Mucosa of rectum (tissue), 2 donors: ENCODE measurements around the gene LY6G5C.

Source experiments
- H3K27ac ChIP-seq, 2 donors: one replicate each; pipeline ENCODE4 v1.7.0; 2013; ENCODE audit warnings: inconsistent platforms in 2 of 2, low read depth in 2 of 2, low read length in 2 of 2
- H3K27me3 ChIP-seq, 2 donors: one replicate each; pipeline ENCODE4 v1.7.0; 2013; ENCODE audit warnings: low read length in 2 of 2; ENCODE audit not compliant: control insufficient read depth in 2 of 2, insufficient read depth in 2 of 2
- H3K36me3 ChIP-seq, 2 donors: one replicate each; pipeline ENCODE4 v1.7.0; 2013; ENCODE audit warnings: low read length in 2 of 2; ENCODE audit not compliant: control insufficient read depth in 2 of 2, insufficient read depth in 2 of 2
- H3K4me1 ChIP-seq, 2 donors: one replicate each; pipeline ENCODE4 v1.7.0; 2013; ENCODE audit warnings: low read length in 2 of 2, mild to moderate bottlenecking in 1 of 2; ENCODE audit not compliant: control insufficient read depth in 2 of 2, insufficient read depth in 2 of 2
- H3K4me3 ChIP-seq, 2 donors: one replicate each; pipeline ENCODE4 v1.7.0; 2013; ENCODE audit warnings: low read length in 2 of 2
- H3K9ac ChIP-seq, 2 donors: one replicate each; pipeline ENCODE4 v1.7.0; 2013; ENCODE audit warnings: low read length in 2 of 2, low read depth in 1 of 2, mild to moderate bottlenecking in 1 of 2
- H3K9me3 ChIP-seq, 2 donors: one replicate each; pipeline ENCODE4 v1.7.0; 2013; ENCODE audit warnings: low read length in 2 of 2; ENCODE audit not compliant: control insufficient read depth in 2 of 2
- donor health status: healthy.
- donor health status: Normal muscosa, but diverticular disease.

The LY6G5C gene

DNA sequence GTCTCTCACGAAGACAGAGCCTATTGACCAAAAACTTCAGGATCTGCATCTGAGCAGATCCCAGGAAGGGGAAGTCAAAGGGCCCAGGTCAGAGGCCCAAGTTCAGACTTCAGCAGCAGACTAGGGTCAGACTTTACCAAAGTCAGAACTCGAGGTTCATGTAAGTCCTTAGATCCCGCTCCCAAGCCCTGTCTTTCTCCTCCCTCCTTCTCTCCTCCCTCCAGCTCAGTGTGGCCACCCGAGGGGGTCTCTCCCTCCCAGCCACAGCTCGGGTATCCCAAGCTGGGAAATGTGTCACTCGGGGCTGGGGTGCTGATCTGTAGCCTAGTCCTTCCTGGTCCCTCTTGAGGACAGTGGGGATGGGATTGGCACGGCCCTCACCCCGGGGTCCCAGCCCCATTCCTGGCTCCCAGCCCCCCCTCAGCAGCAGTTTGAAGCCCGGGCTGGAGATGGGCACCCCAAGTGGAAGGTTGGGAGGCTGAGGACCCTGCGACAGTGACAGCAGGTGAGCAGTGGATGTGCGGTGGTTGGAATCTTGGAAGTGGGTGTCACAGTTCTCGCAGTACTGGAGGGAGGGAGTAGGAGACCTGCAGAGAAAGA is 18.6 kb downstream of the LY6G5C start:
- no peak overlapping the region for H3K9ac ChIP-seq
- H3K27me3 ChIP-seq, result no peaks in the 10 kb centered on the region
- peaks cover 38 to 47% of the 10 kb centered on the region in 2 donors for H3K4me1 ChIP-seq
- no peak overlapping the region for H3K4me3 ChIP-seq
- H3K27ac ChIP-seq, result peak overlapping the region in 1 of 2 donors; percentile 23
- no peaks in the 10 kb centered on the region for H3K9me3 ChIP-seq
- H3K36me3 ChIP-seq, result peaks cover 3 to 29% of the 10 kb centered on the region in 2 donors

DNA sequence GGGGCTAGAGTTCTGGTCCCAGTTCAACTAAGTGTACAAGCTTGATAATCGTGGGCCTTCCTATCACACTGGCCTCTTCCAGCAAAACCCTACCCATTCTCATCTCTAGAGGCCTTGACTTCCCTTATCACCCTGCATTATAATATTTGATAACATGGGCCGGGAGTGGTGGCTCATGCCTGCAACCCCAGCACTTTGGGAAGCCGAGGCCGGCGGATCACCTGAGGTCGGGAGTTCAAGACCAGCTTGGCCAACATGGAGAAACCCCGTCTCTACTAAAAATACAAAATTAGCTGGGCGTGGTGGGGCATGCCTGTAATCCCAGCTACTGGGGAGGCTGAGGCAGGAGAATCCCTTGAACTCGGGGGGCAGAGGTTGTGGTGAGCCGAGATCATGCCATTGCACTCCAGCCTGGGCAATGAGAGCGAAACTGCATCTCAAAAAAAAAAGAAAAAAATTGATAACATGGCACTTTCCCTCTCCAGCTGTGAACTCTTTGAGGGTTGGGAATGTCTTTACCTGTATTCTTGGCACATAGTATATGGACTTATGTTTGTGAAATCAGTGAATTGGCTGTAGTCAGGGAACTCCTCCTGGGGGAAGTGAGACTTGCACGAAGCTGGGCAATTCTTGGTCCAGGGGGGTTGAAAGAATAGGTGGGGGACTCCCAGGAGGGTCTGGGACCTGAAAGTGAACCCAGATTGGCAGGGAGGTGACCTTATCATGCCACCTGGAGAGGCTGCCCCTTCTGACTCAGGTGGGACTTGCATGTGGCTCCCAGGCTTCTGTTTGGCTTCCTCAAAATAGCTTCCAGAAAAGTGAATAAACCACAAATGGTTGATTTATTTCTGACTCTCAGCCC is 19.4 kb downstream of the LY6G5C start:
- H3K36me3 ChIP-seq, result peaks cover 3 to 33% of the 10 kb centered on the region in 2 donors
- no peaks in the 10 kb centered on the region for H3K9me3 ChIP-seq
- peak overlapping the region; percentile 70 to 80 for H3K9ac ChIP-seq
- no peaks in the 10 kb centered on the region for H3K27me3 ChIP-seq
- peak overlapping the region; percentile 81 to 92 for H3K27ac ChIP-seq
- peak overlapping the region; percentile 97 to 98 for H3K4me3 ChIP-seq
- H3K4me1 ChIP-seq, result peaks cover 32 to 42% of the 10 kb centered on the region in 2 donors

DNA sequence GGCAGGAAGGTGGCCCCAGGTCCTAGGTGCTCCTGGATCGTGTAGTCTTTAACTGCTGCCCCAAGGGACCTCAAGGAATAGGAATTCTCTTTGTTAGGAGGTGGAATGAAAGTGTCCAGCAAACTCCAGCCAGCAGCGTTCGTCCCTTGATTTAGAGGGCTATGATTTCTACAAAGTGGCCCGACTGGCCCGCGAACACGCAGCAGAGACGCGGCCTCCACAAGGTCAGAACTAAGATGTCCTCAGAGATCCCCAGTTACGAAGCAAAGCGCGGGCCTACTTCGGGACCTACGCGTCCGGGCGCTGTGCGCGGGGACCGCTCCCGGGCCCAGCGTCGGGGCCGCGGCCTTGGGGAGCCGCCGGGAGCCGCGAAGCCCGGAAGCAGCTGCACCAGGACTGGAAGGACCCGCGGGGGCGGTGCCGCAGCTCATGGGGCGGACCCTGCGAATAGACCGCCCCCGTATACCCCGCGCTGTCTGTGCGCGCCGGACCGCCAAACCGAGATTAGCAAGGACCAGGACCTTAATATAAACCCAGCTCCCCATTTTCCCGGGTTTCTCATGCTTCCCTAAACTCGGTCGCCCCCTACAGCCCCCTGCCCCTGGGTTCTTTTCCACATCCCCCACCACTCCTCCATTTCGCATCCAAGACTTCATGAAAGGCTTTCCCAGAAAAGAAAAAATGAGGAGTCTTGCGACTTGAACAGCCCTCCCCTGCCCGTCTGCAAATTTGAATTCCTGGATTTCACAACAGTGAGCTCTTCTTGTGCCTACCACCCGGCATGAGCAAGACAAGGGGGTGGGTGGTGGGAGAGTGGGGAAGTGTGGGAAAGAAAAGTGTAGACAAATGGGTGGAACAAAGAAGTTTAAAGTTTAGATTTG is 20.2 kb downstream of the LY6G5C start, which contains the start of gene C6orf47:
Gene C6orf47 (minus strand): TSS at position 398 of the 881 bp plus-strand sequence. CDS start 831 bp downstream, outside the sequence.
- Histone ChIP-seq H3K36me3 (peaks cover 3 to 41% of the 10 kb centered on the region in 2 donors), H3K4me3 (peak within 1 kb of the TSS; percentile 97 to 98), H3K27me3 (no peaks in the 10 kb centered on the region), H3K4me1 (peaks cover 36 to 43% of the 10 kb centered on the region in 2 donors), H3K9ac (peak within 1 kb of the TSS; percentile 80 to 96), H3K27ac (peak within 1 kb of the TSS; percentile 81 to 92), H3K9me3 (no peaks in the 10 kb centered on the region)

DNA sequence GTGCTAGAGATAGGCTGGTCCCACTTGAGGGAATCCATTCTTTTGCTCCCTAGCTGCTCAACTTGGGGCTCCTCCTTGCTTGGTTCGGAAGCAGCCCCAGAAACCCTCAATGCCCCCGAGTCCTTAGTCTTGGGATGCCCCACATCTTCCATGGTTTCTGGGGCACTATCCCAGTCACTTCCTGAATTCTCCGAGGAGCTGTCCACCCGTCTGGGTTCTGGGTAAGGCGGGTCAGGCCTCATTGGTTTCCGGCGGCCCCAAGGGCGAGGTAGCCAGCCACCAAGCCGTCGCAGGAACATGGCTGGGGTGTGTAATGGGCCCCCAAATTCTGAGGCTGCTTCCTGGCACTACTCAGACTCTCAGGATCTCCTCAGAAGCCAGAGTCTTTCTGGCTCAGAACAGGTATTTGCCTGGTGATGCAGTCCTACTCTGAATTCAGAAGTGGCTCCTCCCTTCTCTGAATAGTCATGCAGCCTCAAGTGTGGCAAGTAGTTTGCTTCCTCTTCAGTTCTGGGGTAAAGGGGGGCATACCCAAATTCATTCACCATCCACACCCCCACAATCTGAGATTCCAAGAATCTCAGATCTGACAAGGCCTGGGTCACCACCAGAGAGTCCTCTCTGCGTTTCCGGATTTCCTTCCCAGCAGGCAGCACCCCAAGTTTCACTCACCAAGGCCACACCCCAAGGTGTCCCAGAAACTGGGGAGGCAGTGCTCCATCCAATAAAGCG is 21.1 kb downstream of the LY6G5C start:
- no peaks in the 10 kb centered on the region for H3K9me3 ChIP-seq
- peak overlapping the region; percentile 97 to 98 for H3K4me3 ChIP-seq
- peak overlapping the region; percentile 81 to 92 for H3K27ac ChIP-seq
- H3K36me3 ChIP-seq, result peaks cover 3 to 41% of the 10 kb centered on the region in 2 donors
- H3K27me3 ChIP-seq, result no peaks in the 10 kb centered on the region
- H3K4me1 ChIP-seq, result peaks cover 39 to 44% of the 10 kb centered on the region in 2 donors
- peak overlapping the region; percentile 80 to 96 for H3K9ac ChIP-seq

DNA sequence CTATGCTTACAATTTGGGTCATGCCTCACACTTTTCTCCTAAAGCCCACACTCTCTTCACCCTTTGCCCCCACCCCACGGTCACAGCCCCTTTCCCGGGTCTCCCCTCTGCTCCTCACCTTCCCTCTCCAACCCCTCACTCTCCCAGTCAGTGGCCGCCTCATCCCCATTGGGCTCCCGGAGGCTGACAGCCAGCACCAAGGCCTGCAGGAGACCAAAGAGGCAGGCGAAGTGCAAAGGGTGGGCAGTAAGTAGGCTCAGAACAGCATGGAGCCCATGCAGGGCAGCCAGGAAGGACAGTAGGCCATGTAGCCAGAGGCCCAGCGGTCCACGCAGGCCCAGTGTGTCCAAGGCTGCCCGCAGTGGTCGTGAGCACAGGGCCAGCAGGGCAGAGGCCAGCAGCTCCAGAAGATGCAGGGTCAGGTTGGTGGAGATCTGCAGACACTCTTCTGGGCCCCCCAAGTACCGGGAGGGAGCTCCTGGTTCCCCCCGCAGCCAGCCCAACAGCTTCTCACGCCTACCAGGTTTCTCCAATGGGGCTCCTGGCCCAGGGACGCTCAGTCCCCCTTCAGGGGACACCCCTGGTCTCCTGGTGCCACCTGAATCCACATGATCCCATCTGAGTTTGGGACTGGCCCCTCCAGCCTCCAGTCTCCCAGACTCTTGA is 21.8 kb downstream of the LY6G5C start:
- Histone ChIP-seq H3K9me3 (no peaks in the 10 kb centered on the region), H3K9ac (peak overlapping the region; percentile 80 to 96), H3K36me3 (peaks cover 3 to 41% of the 10 kb centered on the region in 2 donors), H3K4me3 (peak overlapping the region; percentile 97 to 98), H3K27me3 (no peaks in the 10 kb centered on the region), H3K27ac (peak overlapping the region in 1 of 2 donors; percentile 92), H3K4me1 (peaks cover 36 to 39% of the 10 kb centered on the region in 2 donors)

DNA sequence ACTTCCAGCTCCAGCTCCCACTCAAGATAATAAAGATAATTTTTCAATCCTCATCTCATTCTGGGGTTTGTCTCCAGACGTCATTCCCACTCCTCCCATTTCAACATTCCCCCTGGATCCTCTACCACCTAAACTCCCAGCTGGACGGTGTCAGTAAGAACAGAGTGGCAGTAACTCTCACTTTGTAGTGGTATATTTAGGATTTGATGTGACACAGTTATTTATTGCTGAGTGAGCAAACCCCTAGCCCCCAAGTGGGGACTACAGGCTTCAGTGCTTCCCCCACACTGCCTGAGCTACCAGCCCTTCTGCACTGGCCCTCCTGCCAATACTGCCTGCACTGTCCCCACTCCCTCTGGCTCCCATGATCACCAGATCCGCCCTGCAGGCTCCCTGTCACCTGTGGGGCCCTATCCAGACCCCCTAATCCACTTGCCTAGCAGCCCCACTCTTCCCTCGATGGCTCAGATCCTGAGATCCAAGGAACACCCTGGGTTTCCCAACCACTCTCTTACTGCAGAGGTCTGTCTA is 22.6 kb downstream of the LY6G5C start:
- Histone ChIP-seq H3K27ac (no peak overlapping the region), H3K36me3 (peaks cover under 1 to 39% of the 10 kb centered on the region in 2 donors), H3K9ac (no peak overlapping the region), H3K4me1 (peaks cover 33 to 36% of the 10 kb centered on the region in 2 donors), H3K27me3 (no peaks in the 10 kb centered on the region), H3K9me3 (no peaks in the 10 kb centered on the region), H3K4me3 (no peak overlapping the region)

DNA sequence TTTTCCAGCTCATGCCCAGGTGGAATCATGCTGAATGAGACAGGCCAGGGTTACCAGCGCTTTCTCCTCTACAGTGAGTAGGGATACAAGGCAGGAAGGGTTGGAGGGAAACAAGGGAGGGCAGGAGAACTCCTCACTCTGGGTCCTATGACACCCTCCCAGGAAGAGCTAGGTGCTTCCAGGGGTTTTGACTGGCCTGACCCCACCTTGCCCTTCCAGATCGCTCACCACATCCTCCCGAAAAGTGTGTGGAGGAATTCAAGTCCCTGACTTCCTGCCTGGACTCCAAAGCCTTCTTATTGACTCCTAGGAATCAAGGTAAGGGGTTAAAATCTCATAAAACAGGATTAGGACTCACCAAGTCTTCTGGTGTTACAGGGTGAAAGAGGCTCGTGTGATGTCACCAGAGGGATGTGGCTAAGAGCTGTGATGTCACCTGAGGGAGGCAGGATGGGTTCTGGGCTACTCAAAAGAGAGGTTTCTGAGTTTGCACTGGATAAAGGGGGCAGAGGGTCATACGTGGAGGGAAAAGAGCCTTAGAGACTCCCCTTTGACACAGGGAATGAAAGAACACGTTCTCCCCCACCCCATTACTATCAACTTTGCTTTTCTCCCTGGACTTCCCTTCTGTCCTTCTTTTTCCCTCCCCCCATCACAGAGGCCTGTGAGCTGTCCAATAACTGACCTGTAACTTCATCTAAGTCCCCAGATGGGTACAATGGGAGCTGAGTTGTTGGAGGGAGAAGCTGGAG is 23.3 kb downstream of the LY6G5C start:
- Histone ChIP-seq H3K9ac (no peak overlapping the region), H3K27me3 (no peaks in the 10 kb centered on the region), H3K27ac (no peak overlapping the region), H3K36me3 (peaks cover 0 to 36% of the 10 kb centered on the region in 2 donors), H3K4me1 (peaks cover 29 to 38% of the 10 kb centered on the region in 2 donors), H3K9me3 (no peaks in the 10 kb centered on the region), H3K4me3 (no peak overlapping the region)

DNA sequence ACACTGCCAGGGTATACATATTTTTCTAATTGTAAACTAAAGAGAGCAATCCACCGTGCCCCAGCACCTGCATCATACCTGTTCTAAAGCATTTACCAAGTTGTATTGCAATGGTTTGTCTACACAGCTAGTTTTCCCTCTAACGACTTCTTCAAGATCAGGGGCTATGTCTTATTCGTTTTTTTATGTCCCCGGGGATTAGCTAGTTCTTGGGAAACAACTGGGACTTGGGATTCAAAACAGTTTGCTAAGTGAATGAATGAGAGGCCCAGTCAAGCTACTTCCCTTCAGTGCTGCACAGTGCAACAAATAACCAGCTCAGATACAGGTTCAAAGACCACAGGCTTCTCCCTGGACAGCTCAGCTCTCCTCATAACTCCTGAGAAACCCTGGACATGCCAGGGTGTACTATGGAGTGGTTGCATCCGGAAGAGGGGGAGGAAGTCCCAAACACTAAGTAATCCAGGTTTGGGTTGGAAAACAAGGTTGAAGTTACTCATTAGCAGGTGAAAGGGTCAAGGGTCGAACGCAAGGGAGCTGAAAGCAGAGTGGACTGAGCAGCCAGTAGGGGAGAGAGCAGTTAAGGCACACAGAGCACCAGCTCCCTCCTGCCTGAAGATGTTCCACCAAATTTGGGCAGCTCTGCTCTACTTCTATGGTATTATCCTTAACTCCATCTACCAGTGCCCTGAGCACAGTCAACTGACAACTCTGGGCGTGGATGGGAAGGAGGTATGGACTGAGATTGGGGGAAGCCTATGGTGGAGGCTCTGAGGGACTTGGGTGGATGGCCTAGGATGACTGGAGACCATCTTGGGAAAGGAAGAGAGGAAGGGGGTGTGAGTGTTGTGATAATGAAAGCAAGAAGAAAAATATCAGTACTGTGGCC is 25.3 kb downstream of the LY6G5C start, which contains the start of gene APOM:
Gene APOM (plus strand): TSS at position 546 of the 889 bp plus-strand sequence. CDS start 73 bp downstream, at position 619.
- no peaks in the 10 kb centered on the region for H3K27me3 ChIP-seq
- H3K27ac ChIP-seq, result no peak within 1 kb of the TSS
- H3K9me3 ChIP-seq, result no peaks in the 10 kb centered on the region
- H3K36me3 ChIP-seq, result peaks cover 4 to 31% of the 10 kb centered on the region in 2 donors
- H3K4me1 ChIP-seq, result peaks cover 40 to 46% of the 10 kb centered on the region in 2 donors
- peak within 1 kb of the TSS in 1 of 2 donors; percentile 5 for H3K9ac ChIP-seq
- H3K4me3 ChIP-seq, result peak within 1 kb of the TSS in 1 of 2 donors; percentile 42
